Endothelial cell of umbilical vein (primary cell): ENCODE data around the gene TESK2. TPM values are rescaled to one million over a fixed set of nuclear protein-coding genes. Genes with fewer than 3 reads are reported as not detected.

Source experiments
- BruUV-seq: library from RNA; stranded (reverse); fragments of 400-500 nt; replicated peaks from 2 replicates; lab custom pipeline; 2021; lab: Mats Ljungman, UMichigan
- CTCF ChIA-PET: fragments of 300-600, 350-600 bp; sonication (Branson Sonifier 250); formaldehyde crosslinking; loops from one replicate; lab custom pipeline; 2021; ENCODE audit warnings: antibody characterized with exemption, inconsistent platforms; lab: Charles Lee
- POLR2A ChIA-PET: fragments of 300-600, 350-600 bp; sonication (Branson Sonifier 250); formaldehyde crosslinking; loops from one replicate; lab custom pipeline; 2021; ENCODE audit warnings: antibody characterized with exemption, inconsistent platforms; lab: Charles Lee
- DNase-seq: peaks from one replicate; pipeline ENCODE4 v3.0.0-alpha.2; 2011; ENCODE audit warnings: low read depth, low spot score
- FAIRE-seq: peaks from 2 replicates; lab custom pipeline; 2011; peaks lifted over from hg19 to GRCh38; lab: Jason Lieb, UNC
- H2AFZ ChIP-seq: 2 replicates; pipeline ENCODE4 v1.6.0; 2012; ENCODE audit warnings: low read depth, low read length, control low read depth, inconsistent platforms
- H3K27ac ChIP-seq: 2 replicates; pipeline ENCODE4 v1.5.1; 2011; ENCODE audit warnings: low read depth, mild to moderate bottlenecking, control low read depth, low read length, moderate library complexity; ENCODE audit not compliant: insufficient read depth
- H3K27me3 ChIP-seq, 2 experiments: 2 replicates each; pipeline versions ENCODE4 v1.6.0 to v1.6.1; 2011; ENCODE audit warnings: low read length in 2 of 2, mixed read lengths in 1 of 2; ENCODE audit not compliant: control insufficient read depth in 2 of 2, insufficient read depth in 2 of 2
- H3K36me3 ChIP-seq, 2 experiments: 2 replicates in 1 of 2; 3 replicates in 1 of 2; pipeline ENCODE4 v1.5.1; 2011; ENCODE audit warnings: low read length in 2 of 2, mild to moderate bottlenecking in 1 of 2, moderate library complexity in 1 of 2; ENCODE audit not compliant: control insufficient read depth in 2 of 2, insufficient read depth in 2 of 2; ENCODE audit errors: extremely low read depth in 1 of 2
- H3K4me1 ChIP-seq: 3 replicates; pipeline ENCODE4 v1.5.1; 2011; ENCODE audit warnings: mild to moderate bottlenecking, low read length; ENCODE audit not compliant: control insufficient read depth, insufficient read depth; ENCODE audit errors: extremely low read depth
- H3K4me2 ChIP-seq: 2 replicates; pipeline ENCODE4 v1.6.1; 2011; ENCODE audit warnings: low read length, control low read depth, mixed read lengths; ENCODE audit not compliant: insufficient read depth
- H3K4me3 ChIP-seq, 3 experiments: fragments of 200-600 bp in 1 of 3; sonication (generic), shearing (Covaris generic) in 1 of 3; replicated peaks in 1 of 3; 2 replicates each; pipeline ENCODE4 v1.5.1; 2011 to 2016; ENCODE audit warnings: control low read depth in 3 of 3, low read length in 3 of 3, mild to moderate bottlenecking in 2 of 3, inconsistent platforms in 1 of 3, low read depth in 1 of 3, moderate library complexity in 1 of 3; ENCODE audit not compliant: insufficient read depth in 1 of 3
- H3K79me2 ChIP-seq: 2 replicates; pipeline ENCODE4 v1.6.0; 2012; ENCODE audit warnings: low read length, inconsistent platforms; ENCODE audit not compliant: control insufficient read depth, insufficient read depth
- H3K9ac ChIP-seq: replicated peaks from 2 replicates; pipeline ENCODE3; 2011; ENCODE audit warnings: low read length, control low read depth; ENCODE audit not compliant: insufficient read depth; ENCODE audit errors: extremely low read depth
- H3K9me1 ChIP-seq: replicated peaks from 3 replicates; pipeline ENCODE4 v1.6.0; 2011; ENCODE audit warnings: mild to moderate bottlenecking, low read length; ENCODE audit not compliant: control insufficient read depth, insufficient read depth; ENCODE audit errors: extremely low read depth
- H3K9me3 ChIP-seq: replicated peaks from 2 replicates; pipeline ENCODE4 v1.5.1; 2012; ENCODE audit warnings: low read length, inconsistent platforms; ENCODE audit not compliant: control insufficient read depth, insufficient read depth
- H4K20me1 ChIP-seq: replicated peaks from 2 replicates; pipeline ENCODE3; 2011; ENCODE audit warnings: mild to moderate bottlenecking, low read length; ENCODE audit not compliant: control insufficient read depth, insufficient read depth; ENCODE audit errors: extremely low read depth
- EZH2 ChIP-seq: IDR thresholded peaks from 2 replicates; pipeline ENCODE4 v1.6.1; 2012; ENCODE audit warnings: borderline replicate concordance, low read depth, mild to moderate bottlenecking, moderate library complexity, low read length, inconsistent platforms; ENCODE audit not compliant: severe bottlenecking
- FOS ChIP-seq: IDR thresholded peaks from 2 replicates; pipeline ENCODE4 v1.6.1; 2011; ENCODE audit warnings: mild to moderate bottlenecking, low read length, moderate library complexity, borderline replicate concordance; ENCODE audit not compliant: insufficient read depth
- GATA2 ChIP-seq: IDR thresholded peaks from 2 replicates; pipeline ENCODE4 v1.7.0; 2011; ENCODE audit warnings: low read depth, mild to moderate bottlenecking, moderate library complexity, mixed read lengths, low read length; ENCODE audit not compliant: insufficient read length, insufficient read depth
- JUN ChIP-seq: IDR thresholded peaks from 2 replicates; pipeline ENCODE4 v1.6.1; 2011; ENCODE audit warnings: borderline replicate concordance, low read depth; ENCODE audit not compliant: insufficient read length, insufficient read depth
- MAX ChIP-seq: IDR thresholded peaks from 2 replicates; pipeline ENCODE4 v1.6.1; 2011; ENCODE audit not compliant: insufficient read depth, insufficient read length
- MYC ChIP-seq: IDR thresholded peaks from one replicate; pipeline ENCODE4 v1.6.1; 2011; ENCODE audit warnings: mild to moderate bottlenecking, low read depth, low read length
- POLR2A ChIP-seq: IDR thresholded peaks from 2 replicates; pipeline ENCODE4 v1.6.1; 2012; ENCODE audit warnings: low read depth, mild to moderate bottlenecking, control low read depth, low read length
- POLR2AphosphoS5 ChIP-seq: IDR thresholded peaks from 2 replicates; pipeline ENCODE4 v1.6.1; 2012; ENCODE audit warnings: low read depth, mild to moderate bottlenecking, control low read depth, low read length, moderate library complexity; ENCODE audit not compliant: insufficient read depth
- dilution Hi-C: fragments of 300-500 bp; cut with MboI; formaldehyde crosslinking; loops from one replicate; pipeline ENCODE4 v1.15.0; 2019; ENCODE audit warnings: low sequenced_read_pairs; ENCODE audit not compliant: extremely low pct_ligation_motif_present
- intact Hi-C: fragments of 100-400 bp; cut with micrococcal nuclease; formaldehyde crosslinking; loops from one replicate; pipeline ENCODE4 v1.10.0; 2022
- polyA plus RNA-seq, 4 experiments: library from polyadenylated mRNA; depleted of rRNA in 3 of 4; stranded (reverse) in 3 of 4; unstranded in 1 of 4; fragments of >200 nt; gene quantifications; 2 replicates each; pipeline versions ENCODE4 v1.2.1 to v1.2.3, GENCODE V29; 2011 to 2012; ENCODE audit warnings: missing spikeins in 1 of 4
- total RNA-seq: library from RNA; stranded (reverse); gene quantifications from 2 replicates; pipeline ENCODE4 v1.2.3, GENCODE V29; 2021
- TF ChIP-seq, protein P1 (sequence below), 2 donors: IDR thresholded peaks; 1 replicate in 1 of 2; 2 replicates in 1 of 2; pipeline ENCODE4 v1.5.1; 2011; ENCODE audit warnings: low read length in 2 of 2, mild to moderate bottlenecking in 2 of 2, moderate library complexity in 2 of 2, control low read depth in 1 of 2, inconsistent platforms in 1 of 2, low read depth in 1 of 2; ENCODE audit not compliant: insufficient read depth in 1 of 2; ENCODE audit errors: extremely low read depth in 1 of 2

TESK2 gene
- total and polyA plus RNA-seq, 2 donors (not counting 3 experiments of a cell fraction or from before 2014, with no cell fraction given) = 2.1 to 2.6 TPM

- ChIA-PET CTCF (interaction anchor here (1.4 kb wide), 1 partner anchor 13 kb away, joined by 3 read pairs; no protein-coding TSS in a partner anchor), POLR2A (no interaction called here)
- no peak overlapping the region for H3K27ac ChIP-seq
- no peaks in the 10 kb centered on the region for H3K79me2 ChIP-seq
- H2AFZ ChIP-seq = no peak overlapping the region
- H3K9me3 ChIP-seq = no peaks in the 10 kb centered on the region
- TF ChIP-seq MYC = no peak
- no peak for TF ChIP-seq JUN
- no peak for TF ChIP-seq POLR2A
- TF ChIP-seq GATA2 = no peak
- no peak for TF ChIP-seq MAX
- TF ChIP-seq EZH2 = no peak
- TF ChIP-seq POLR2AphosphoS5 = no peak
- TF ChIP-seq, protein P1, sequence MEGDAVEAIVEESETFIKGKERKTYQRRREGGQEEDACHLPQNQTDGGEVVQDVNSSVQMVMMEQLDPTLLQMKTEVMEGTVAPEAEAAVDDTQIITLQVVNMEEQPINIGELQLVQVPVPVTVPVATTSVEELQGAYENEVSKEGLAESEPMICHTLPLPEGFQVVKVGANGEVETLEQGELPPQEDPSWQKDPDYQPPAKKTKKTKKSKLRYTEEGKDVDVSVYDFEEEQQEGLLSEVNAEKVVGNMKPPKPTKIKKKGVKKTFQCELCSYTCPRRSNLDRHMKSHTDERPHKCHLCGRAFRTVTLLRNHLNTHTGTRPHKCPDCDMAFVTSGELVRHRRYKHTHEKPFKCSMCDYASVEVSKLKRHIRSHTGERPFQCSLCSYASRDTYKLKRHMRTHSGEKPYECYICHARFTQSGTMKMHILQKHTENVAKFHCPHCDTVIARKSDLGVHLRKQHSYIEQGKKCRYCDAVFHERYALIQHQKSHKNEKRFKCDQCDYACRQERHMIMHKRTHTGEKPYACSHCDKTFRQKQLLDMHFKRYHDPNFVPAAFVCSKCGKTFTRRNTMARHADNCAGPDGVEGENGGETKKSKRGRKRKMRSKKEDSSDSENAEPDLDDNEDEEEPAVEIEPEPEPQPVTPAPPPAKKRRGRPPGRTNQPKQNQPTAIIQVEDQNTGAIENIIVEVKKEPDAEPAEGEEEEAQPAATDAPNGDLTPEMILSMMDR (IDR thresholded peaks at IDR 0.05; ENCODE audit: extremely low read depth in 1 of 2, insufficient read depth in 1 of 2, low read depth in 1 of 2, low read length in 2 of 2) = no peak
- no peak for TF ChIP-seq FOS
- no peaks in the 10 kb centered on the region for H3K9me1 ChIP-seq
- no peaks in the 10 kb centered on the region for H4K20me1 ChIP-seq
- dilution Hi-C loops (no loop called here), intact Hi-C loops (no loop called here)
- H3K4me3 ChIP-seq = no peak overlapping the region
- H3K36me3 ChIP-seq = no peaks in the 10 kb centered on the region
- no TSS peak for BruUV-seq
- DNase-seq (no peak), FAIRE-seq (no peak)
- peaks cover 0 to 2% of the 10 kb centered on the region in 2 experiments for H3K27me3 ChIP-seq
- H3K9ac ChIP-seq = no peak overlapping the region
- peaks cover 6% of the 10 kb centered on the region for H3K4me1 ChIP-seq
- H3K4me2 ChIP-seq = no peak overlapping the region
Measured at GRCh38 chr1:45321444-45321843, 169.5 kb downstream of the TESK2 start.
